Activated CD4-positive, alpha-beta memory T cell treated with anti-CD3 and anti-CD28 coated beads for 36 hours (primary cell): ENCODE measurements around the gene ANK3. TPM values are rescaled to one million over a fixed set of nuclear protein-coding genes. Genes with fewer than 3 reads are reported as not detected.
"Not testable (repeated sequence)": the region's sequence is repeated elsewhere in the genome, so short reads cannot be mapped to it uniquely, and the experiment has no call there.

Experiments
- CTCF ChIA-PET: fragments of 350-600 bp; sonication (Branson Sonifier 250); formaldehyde crosslinking; loops from one replicate; lab custom pipeline; 2021; ENCODE audit warnings: antibody characterized with exemption, inconsistent platforms; lab: Charles Lee
- POLR2A ChIA-PET: fragments of 350-600 bp; sonication (Branson Sonifier 250); formaldehyde crosslinking; loops from one replicate; lab custom pipeline; 2021; ENCODE audit warnings: antibody characterized with exemption; lab: Charles Lee
- DNase-seq: peaks from one replicate; pipeline ENCODE4 v3.0.0-alpha.2; 2020
- H3K27ac Mint-ChIP-seq: one replicate; pipeline ENCODE4 v1.8.0; 2021; ENCODE audit warnings: mixed read lengths
- H3K27me3 Mint-ChIP-seq: one replicate; pipeline ENCODE4 v1.8.0; 2021; ENCODE audit warnings: mixed read lengths
- H3K36me3 Mint-ChIP-seq: one replicate; pipeline ENCODE4 v1.8.0; 2021; ENCODE audit warnings: mixed read lengths
- H3K4me1 Mint-ChIP-seq: one replicate; pipeline ENCODE4 v1.8.0; 2021; ENCODE audit warnings: low read depth, mixed read lengths
- H3K4me3 Mint-ChIP-seq: one replicate; pipeline ENCODE4 v1.8.0; 2021; ENCODE audit warnings: mild to moderate bottlenecking, mixed read lengths
- H3K9me3 Mint-ChIP-seq: one replicate; pipeline ENCODE4 v1.8.0; 2021; ENCODE audit warnings: mixed read lengths
- intact Hi-C: fragments of 100-400 bp; cut with micrococcal nuclease; formaldehyde crosslinking; loops from one replicate; pipeline ENCODE4 v1.15.1; 2023
- total RNA-seq, 2 experiments: library from RNA; stranded (reverse); gene quantifications; one replicate each; pipeline ENCODE4 v1.2.3, GENCODE V29; 2021

Gene ANK3
- total RNA-seq, 2 experiments from 2014 or later, result 18.5 to 21.2 TPM

- DNase-seq, result no peak
- H3K4me1 Mint-ChIP-seq, result no peaks in the 10 kb centered on the region
- H3K36me3 Mint-ChIP-seq, result peaks cover 3% of the 10 kb centered on the region
- no peak overlapping the region for H3K4me3 Mint-ChIP-seq
- no peaks in the 10 kb centered on the region for H3K9me3 Mint-ChIP-seq
- intact Hi-C loops, result no loop called here
- ChIA-PET POLR2A (no interaction called here), CTCF (interaction anchor here (0.9 to 1.2 kb wide), 2 partner anchors 183 to 422 kb away, joined by 4 to 5 read pairs; no protein-coding TSS in a partner anchor)
- H3K27ac Mint-ChIP-seq, result no peak overlapping the region
- H3K27me3 Mint-ChIP-seq, result no peaks in the 10 kb centered on the region
Measured at GRCh38 chr10:60048091-60048501, 341.6 kb downstream of the ANK3 start.

GRCh38 chr10:60045571-60045970 lies 344.1 kb downstream of the ANK3 start:
- Mint-ChIP-seq H3K4me3 (no peak overlapping the region), H3K36me3 (peaks cover 2% of the 10 kb centered on the region), H3K4me1 (no peaks in the 10 kb centered on the region), H3K27ac (no peak overlapping the region), H3K9me3 (no peaks in the 10 kb centered on the region), H3K27me3 (no peaks in the 10 kb centered on the region)
- intact Hi-C loops, result no loop called here
- POLR2A ChIA-PET, result no interaction called here
- CTCF ChIA-PET, result no interaction called here
- no peak for DNase-seq

- Mint-ChIP-seq H3K27ac (no peak overlapping the region), H3K4me3 (no peak overlapping the region), H3K36me3 (peaks cover 2% of the 10 kb centered on the region), H3K4me1 (no peaks in the 10 kb centered on the region), H3K27me3 (no peaks in the 10 kb centered on the region), H3K9me3 (no peaks in the 10 kb centered on the region)
- intact Hi-C loops, result no loop called here
- no peak for DNase-seq
- ChIA-PET CTCF (interaction anchor here (0.7 kb wide), 1 partner anchor 422 kb away, joined by 3 read pairs; no protein-coding TSS in a partner anchor), POLR2A (no interaction called here)
Measured at GRCh38 chr10:60044971-60045370, 344.7 kb downstream of the ANK3 start.

- no peak overlapping the region for H3K4me3 Mint-ChIP-seq
- DNase-seq, result no peak
- H3K4me1 Mint-ChIP-seq, result no peaks in the 10 kb centered on the region
- H3K36me3 Mint-ChIP-seq, result peaks cover 2% of the 10 kb centered on the region
- intact Hi-C loops, result no loop called here
- H3K9me3 Mint-ChIP-seq, result no peaks in the 10 kb centered on the region
- ChIA-PET CTCF (no interaction called here), POLR2A (interaction anchor here (0.6 kb wide), 1 partner anchor 689 kb away, joined by 3 read pairs; no protein-coding TSS in a partner anchor)
- H3K27me3 Mint-ChIP-seq, result no peaks in the 10 kb centered on the region
- no peak overlapping the region for H3K27ac Mint-ChIP-seq
Measured at GRCh38 chr10:60044242-60044641, 345.4 kb downstream of the ANK3 start.

- Mint-ChIP-seq H3K27me3 (no peaks in the 10 kb centered on the region), H3K4me3 (no peak overlapping the region), H3K36me3 (peaks cover 2% of the 10 kb centered on the region), H3K9me3 (no peaks in the 10 kb centered on the region), H3K4me1 (no peaks in the 10 kb centered on the region), H3K27ac (no peak overlapping the region)
- ChIA-PET CTCF (no interaction called here), POLR2A (interaction anchor here (0.6 kb wide), 1 partner anchor 689 kb away, joined by 3 read pairs; no protein-coding TSS in a partner anchor)
- no peak for DNase-seq
- intact Hi-C loops, result no loop called here
Measured at GRCh38 chr10:60043561-60044241, 346.0 kb downstream of the ANK3 start.

GRCh38 chr10:60042914-60043313 lies 346.8 kb downstream of the ANK3 start:
- Mint-ChIP-seq H3K4me3 (no peak overlapping the region), H3K9me3 (no peaks in the 10 kb centered on the region), H3K36me3 (peaks cover 2% of the 10 kb centered on the region), H3K4me1 (no peaks in the 10 kb centered on the region), H3K27me3 (no peaks in the 10 kb centered on the region), H3K27ac (no peak overlapping the region)
- POLR2A ChIA-PET, result no interaction called here
- CTCF ChIA-PET, result no interaction called here
- no peak for DNase-seq
- intact Hi-C loops, result no loop called here

- ChIA-PET POLR2A (no interaction called here), CTCF (interaction anchor here (1.4 kb wide), 1 partner anchor 412 kb away, joined by 3 read pairs; no protein-coding TSS in a partner anchor)
- intact Hi-C loops, result no loop called here
- Mint-ChIP-seq H3K4me1 (no peaks in the 10 kb centered on the region), H3K27ac (no peak overlapping the region), H3K9me3 (no peaks in the 10 kb centered on the region), H3K4me3 (no peak overlapping the region), H3K36me3 (peaks cover 2% of the 10 kb centered on the region), H3K27me3 (no peaks in the 10 kb centered on the region)
- DNase-seq, result no peak
Measured at GRCh38 chr10:60042262-60042661, 347.4 kb downstream of the ANK3 start.

GRCh38 chr10:60041489-60042133 lies 348.1 kb downstream of the ANK3 start:
- DNase-seq, result no peak
- Mint-ChIP-seq H3K36me3 (peaks cover 2% of the 10 kb centered on the region), H3K9me3 (no peaks in the 10 kb centered on the region), H3K27ac (no peak overlapping the region), H3K4me3 (no peak overlapping the region), H3K4me1 (no peaks in the 10 kb centered on the region), H3K27me3 (no peaks in the 10 kb centered on the region)
- CTCF ChIA-PET, result interaction anchor here (1.4 kb wide), 1 partner anchor 411 kb away, joined by 3 read pairs; no protein-coding TSS in a partner anchor
- intact Hi-C loops, result no loop called here
- POLR2A ChIA-PET, result no interaction called here

- no peak overlapping the region for H3K27ac Mint-ChIP-seq
- CTCF ChIA-PET, result interaction anchor here (0.7 kb wide), 1 partner anchor 88 kb away, joined by 4 read pairs; no protein-coding TSS in a partner anchor
- no peaks in the 10 kb centered on the region for H3K4me1 Mint-ChIP-seq
- no peaks in the 10 kb centered on the region for H3K27me3 Mint-ChIP-seq
- POLR2A ChIA-PET, result no interaction called here
- H3K4me3 Mint-ChIP-seq, result no peak overlapping the region
- H3K9me3 Mint-ChIP-seq, result no peaks in the 10 kb centered on the region
- DNase-seq, result no peak
- intact Hi-C loops, result no loop called here
- peaks cover 2% of the 10 kb centered on the region for H3K36me3 Mint-ChIP-seq
Measured at GRCh38 chr10:60040014-60040662, 349.5 kb downstream of the ANK3 start.

- POLR2A ChIA-PET, result no interaction called here
Measured at GRCh38 chr10:60035984-60036383, 353.7 kb downstream of the ANK3 start.

GRCh38 chr10:60035375-60035774 lies 354.3 kb downstream of the ANK3 start:
- intact Hi-C loops, H3K27me3 Mint-ChIP-seq: not testable (repeated sequence)

More at GRCh38 chr10:60035984-60036383, 353.7 kb downstream of the ANK3 start:
- CTCF ChIA-PET, result interaction anchor here (1.7 to 1.8 kb wide), 2 partner anchors 171 to 410 kb away, joined by 5 to 7 read pairs; no protein-coding TSS in a partner anchor
- Mint-ChIP-seq H3K9me3 (no peaks in the 10 kb centered on the region), H3K4me3 (no peak overlapping the region), H3K4me1 (peaks cover 7% of the 10 kb centered on the region), H3K27ac (no peak overlapping the region), H3K27me3 (no peaks in the 10 kb centered on the region), H3K36me3 (no peaks in the 10 kb centered on the region)
- intact Hi-C loops, result no loop called here
- DNase-seq, result no peak

GRCh38 chr10:60032723-60033122 lies 357.0 kb downstream of the ANK3 start:
- intact Hi-C loops, result loop anchor here (1.0 to 5.0 kb wide), 7 partner anchors 124 to 1500 kb away; no protein-coding TSS in a partner anchor
- no peaks in the 10 kb centered on the region for H3K27me3 Mint-ChIP-seq
- H3K9me3 Mint-ChIP-seq, result no peaks in the 10 kb centered on the region
- ChIA-PET POLR2A (no interaction called here), CTCF (interaction anchor here (1.3 to 3.5 kb wide), 2 partner anchors 407 to 408 kb away, joined by 9 to 23 read pairs; no protein-coding TSS in a partner anchor)
- no peak overlapping the region for H3K4me3 Mint-ChIP-seq
- no peak overlapping the region for H3K27ac Mint-ChIP-seq
- H3K4me1 Mint-ChIP-seq, result peaks cover 10% of the 10 kb centered on the region
- DNase-seq, result peak; percentile 67
- H3K36me3 Mint-ChIP-seq, result no peaks in the 10 kb centered on the region

More at GRCh38 chr10:60035375-60035774, 354.3 kb downstream of the ANK3 start:
- POLR2A ChIA-PET, H3K9me3 Mint-ChIP-seq, H3K36me3 Mint-ChIP-seq, H3K4me3 Mint-ChIP-seq, H3K27ac Mint-ChIP-seq, DNase-seq: not testable (repeated sequence)
- H3K4me1 Mint-ChIP-seq, result peaks cover 10% of the 10 kb centered on the region
- CTCF ChIA-PET, result interaction anchor here (0.6 to 1.8 kb wide), 4 partner anchors 171 to 453 kb away, joined by 3 to 7 read pairs (median 4); no protein-coding TSS in a partner anchor
